Iris pigment epithelial cell (primary cell): Measurements from ENCODE around the gene NR1D1.

Experiments used
- DNase-seq: peaks from one replicate; pipeline ENCODE4 v3.0.0-alpha.2; 2011; ENCODE audit warnings: low read depth

Gene NR1D1

DNA sequence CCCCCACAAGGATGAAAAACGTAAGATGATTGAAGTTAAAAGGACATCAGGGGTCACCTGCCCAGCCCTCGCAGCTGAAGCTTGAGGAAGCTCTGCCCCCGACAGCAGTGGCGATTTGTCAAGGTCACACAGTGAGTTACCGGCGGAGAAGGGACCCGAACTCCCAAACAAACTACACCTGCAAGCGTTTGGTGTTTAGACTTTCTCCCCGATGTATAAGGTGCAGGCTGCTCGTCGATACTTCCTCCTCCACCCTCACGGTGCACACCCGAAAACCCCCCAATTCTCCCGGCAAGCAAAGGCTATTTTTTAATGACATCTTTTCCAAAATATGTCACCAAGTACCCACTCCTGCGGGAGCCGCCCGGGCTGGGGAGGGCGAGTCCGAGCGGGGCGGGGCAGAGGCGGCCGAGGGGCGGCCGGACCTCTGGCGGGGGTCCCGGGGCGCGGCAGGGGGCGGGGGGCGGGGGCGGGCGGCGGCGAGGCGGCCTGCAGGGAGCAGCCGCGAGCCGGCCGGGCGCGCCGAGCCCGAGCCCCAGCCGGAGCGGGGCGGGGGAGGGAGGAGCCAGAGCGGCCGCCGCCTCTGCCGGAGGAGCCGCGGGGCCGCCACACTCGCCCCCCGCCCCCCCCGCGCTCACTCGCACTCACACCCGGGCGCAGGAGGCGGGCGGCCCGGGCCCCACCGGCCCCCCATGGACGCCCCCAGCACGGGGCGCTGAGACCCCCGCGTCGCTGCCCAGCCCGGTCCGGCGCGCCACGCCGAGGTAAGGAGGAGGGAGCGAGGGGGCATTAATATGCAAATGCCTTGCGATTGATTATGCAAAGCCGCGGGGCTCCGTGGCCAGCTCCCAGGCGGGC is 37.8 kb downstream of the NR1D1 start, which contains the start of gene THRA:
Gene THRA (plus strand): TSS at position 637 of the 858 bp plus-strand sequence. CDS start 11,524 bp downstream, outside the sequence.
- peak; percentile 49 for DNase-seq

GRCh38 chr17:40061609-40062038 is 38.8 kb downstream of the NR1D1 start:
- DNase-seq: no peak

DNA sequence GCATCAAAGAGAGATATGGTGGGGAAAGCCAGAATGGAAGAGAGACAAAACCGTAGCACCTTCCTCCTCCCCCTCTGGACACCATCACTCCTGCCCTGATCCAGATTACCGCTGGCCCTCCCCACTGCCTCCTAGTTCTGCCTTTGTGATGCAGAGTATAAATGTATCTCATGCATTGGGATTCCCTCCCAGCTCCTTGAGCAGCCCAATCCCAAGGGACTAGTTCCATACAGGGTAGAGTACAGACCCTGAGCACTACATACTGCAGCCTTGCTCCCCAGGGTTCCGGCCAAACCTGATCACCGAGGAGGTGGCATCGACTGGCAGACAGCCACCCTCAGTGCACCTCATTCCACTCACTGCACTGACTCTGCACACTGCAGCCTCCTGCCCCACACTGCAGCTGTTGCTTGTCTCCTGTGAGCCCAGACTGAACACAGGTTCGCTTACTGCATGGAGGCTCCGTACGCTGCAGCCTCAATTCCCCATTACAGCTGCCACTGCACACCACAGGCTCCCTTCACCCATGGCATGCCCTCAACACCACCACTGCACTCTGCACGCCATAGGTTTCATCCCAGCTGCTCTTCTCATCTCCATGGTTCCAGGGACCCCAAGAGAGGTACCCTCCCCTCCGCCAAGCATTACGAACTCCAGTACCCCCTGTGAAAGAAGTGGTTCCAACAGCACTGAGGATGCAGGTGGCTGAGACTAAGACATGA is 39.3 kb downstream of the NR1D1 start:
- no peak for DNase-seq

GRCh38 chr17:40059729-40060475 is 40.5 kb downstream of the NR1D1 start:
- DNase-seq: no peak

- DNase-seq: no peak
Measured at GRCh38 chr17:40058865-40059264, 41.5 kb downstream of the NR1D1 start.

- peak; percentile 48 for DNase-seq
Measured at GRCh38 chr17:40058186-40058784, 42.1 kb downstream of the NR1D1 start.

GRCh38 chr17:40056379-40057015 is 43.9 kb downstream of the NR1D1 start:
- DNase-seq: no peak
